ENCODE measurements around the gene MAP1LC3B. TPM values are rescaled to one million over a fixed set of nuclear protein-coding genes. Genes with fewer than 3 reads are reported as not detected.

MAP1LC3B gene
- total and polyA plus RNA-seq, 2 of the 8 experiments (the other 6 are each of a cell fraction or from before 2014, with no cell fraction given) = 29.5 to 48.5 TPM

DNA sequence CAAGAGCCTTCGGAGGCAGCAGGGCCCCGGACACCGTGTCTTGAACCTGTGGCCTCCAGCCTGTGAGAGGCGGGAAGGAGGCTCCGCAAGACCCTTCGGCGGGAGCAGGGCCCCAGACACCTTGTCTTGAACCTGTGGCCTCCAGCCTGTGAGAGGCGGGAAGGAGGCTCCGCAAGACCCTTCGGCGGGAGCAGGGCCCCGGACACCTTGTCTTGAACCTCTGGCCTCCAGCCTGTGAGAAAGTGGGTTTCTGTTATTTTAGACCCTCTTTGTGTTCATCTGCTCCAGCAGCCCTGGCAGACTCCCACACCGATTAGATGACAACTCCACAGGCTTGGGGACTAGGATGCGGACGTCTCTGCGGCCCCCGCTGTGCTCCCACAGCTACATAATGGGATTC, 38.5 kb upstream of the MAP1LC3B start:
- no peaks in the 10 kb centered on the region for H3K4me1 ChIP-seq (replicated peaks in 1 of 4; ENCODE audit: control insufficient read depth in 3 of 4, insufficient read depth in 4 of 4, low read length in 3 of 4)
- ChIA-PET CTCF (ENCODE audit: partially characterized antibody) (no interaction called here), POLR2A (ENCODE audit: partially characterized antibody) (no interaction called here)

More for the DNA sequence above, 38.5 kb upstream of the MAP1LC3B start:
- no peak overlapping the region for H2BK15ac ChIP-seq (ENCODE audit: low read length)
- no peak overlapping the region for H3K4me2 ChIP-seq (ENCODE audit: insufficient read depth in 1 of 2, low read depth in 2 of 2, low read length in 2 of 2)
- no peak overlapping the region for H2BK20ac ChIP-seq (ENCODE audit: low read length)
- no peak overlapping the region for H3K23ac ChIP-seq (ENCODE audit: insufficient read length)
- H3K27ac ChIP-seq (ENCODE audit: low read depth, low read length) = no peak overlapping the region
- peaks cover 0 to 6% (median 5%) of the 10 kb centered on the region in 4 experiments; a peak in 4 of 8 replicates for H3K36me3 ChIP-seq (ENCODE audit: control insufficient read depth in 2 of 4, insufficient read depth in 4 of 4, low read length in 3 of 4)
- no peak overlapping the region for H2BK12ac ChIP-seq (ENCODE audit: low read depth, low read length)
- H3K14ac ChIP-seq (ENCODE audit: insufficient read length) = no peak overlapping the region
- DNase-seq (ENCODE audit: low read depth in 1 of 2, low spot score in 2 of 2) (no peak), FAIRE-seq (no peak)
- H2AFZ ChIP-seq (ENCODE audit: low read length) = no peak overlapping the region
- 93% methylated on average over 16 of the region's 17 CpGs; no CpG with 5 or more reads in 1 of the 2 experiments for whole genome bisulfite sequencing, 2 experiments (ENCODE audit: extremely low coverage in 1 of 2, insufficient coverage in 1 of 2, insufficient read length in 1 of 2, insufficient replicate concordance in 2 of 2, low coverage in 1 of 2, low lambda C conversion rate in 2 of 2, missing lambda C conversion rate in 1 of 2)
- no peak overlapping the region for H3K9ac ChIP-seq (replicated peaks in 1 of 4; ENCODE audit: extremely low read depth in 1 of 4, low read depth in 3 of 4, low read length in 3 of 4)
- no peak overlapping the region for H2BK5ac ChIP-seq (ENCODE audit: low read depth, low read length)
- peaks cover 0 to 11% of the 10 kb centered on the region in 2 experiments for H4K20me1 ChIP-seq (replicated peaks in 1 of 2; ENCODE audit: control insufficient read depth in 1 of 2, insufficient read depth in 2 of 2, low read length in 2 of 2)
- H3K4ac ChIP-seq (replicated peaks; ENCODE audit: insufficient read length, low read depth, low read length) = no peak overlapping the region
- H3K18ac ChIP-seq (ENCODE audit: extremely low read depth, low read length) = no peak overlapping the region
- H4K8ac ChIP-seq (ENCODE audit: extremely low read depth, insufficient read depth, low read length) = no peak overlapping the region
- no peaks in the 10 kb centered on the region for H3K27me3 ChIP-seq (replicated peaks in 1 of 4; ENCODE audit: control insufficient read depth in 3 of 4, extremely low read depth in 1 of 4, insufficient read depth in 3 of 4, low read length in 3 of 4)
- H3K23me2 ChIP-seq (ENCODE audit: low read depth, low read length) = no peaks in the 10 kb centered on the region
- TF ChIP-seq PHF8 (conservative IDR thresholded peaks at IDR 0.05; ENCODE audit: low read depth, low read length) (no peak), RNF2 (IDR thresholded peaks at IDR 0.05; ENCODE audit: borderline replicate concordance, low read depth, low read length, missing control alignments, poor library complexity, severe bottlenecking) (no peak), TAF7 (optimal IDR thresholded peaks at IDR 0.05; ENCODE audit: borderline replicate concordance, low read depth, low read length) (no peak), NANOG (IDR thresholded peaks at IDR 0.05; ENCODE audit: insufficient read depth, low read depth, low read length, poor library complexity, severe bottlenecking) (no peak), JUN (IDR thresholded peaks at IDR 0.05; ENCODE audit: low read depth, low read length) (no peak)
- TF ChIP-seq, protein P1, sequence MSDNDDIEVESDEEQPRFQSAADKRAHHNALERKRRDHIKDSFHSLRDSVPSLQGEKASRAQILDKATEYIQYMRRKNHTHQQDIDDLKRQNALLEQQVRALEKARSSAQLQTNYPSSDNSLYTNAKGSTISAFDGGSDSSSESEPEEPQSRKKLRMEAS (IDR thresholded peaks at IDR 0.05) = no peak
- peaks cover 6% of the 10 kb centered on the region for H3K79me1 ChIP-seq (ENCODE audit: low read depth, low read length)
- H3K79me2 ChIP-seq (ENCODE audit: control insufficient read depth in 1 of 2, insufficient read depth in 2 of 2, low read length in 2 of 2) = no peaks in the 10 kb centered on the region
- H2AK5ac ChIP-seq (ENCODE audit: low read depth, low read length) = no peak overlapping the region
- no peak overlapping the region for H3K4me3 ChIP-seq (ENCODE audit: extremely low read depth in 1 of 4, insufficient read depth in 2 of 4, low read depth in 3 of 4, low read length in 4 of 4)
- H4K5ac ChIP-seq (ENCODE audit: insufficient read length, low read depth, low read length) = no peak overlapping the region
- no peak overlapping the region for H3K56ac ChIP-seq (replicated peaks; ENCODE audit: insufficient read length, low read depth, low read length)
- no peak overlapping the region for H2BK120ac ChIP-seq (replicated peaks; ENCODE audit: low read depth, low read length)
- no peak overlapping the region for H4K91ac ChIP-seq (replicated peaks; ENCODE audit: insufficient read length, low read length)
- H3K9me3 ChIP-seq (ENCODE audit: insufficient read depth in 2 of 2, low read depth in 1 of 2, low read length in 1 of 2) = no peaks in the 10 kb centered on the region
